NCI-H526 (cell line): ENCODE measurements around the gene PLEKHJ1.

Source experiments
- DNase-seq, 2 experiments: peaks; one replicate each; lab custom pipeline; 2025; lab: John Stamatoyannopoulos, UW

Gene PLEKHJ1

GRCh38 chr19:2249010-2249866 is 13.1 kb upstream of the PLEKHJ1 start, which contains the start of gene AMH:
Gene AMH (plus strand): TSS chr19:2249323. CDS start chr19:2249333, 10 bp downstream.
- no peak for DNase-seq

- no peak for DNase-seq
These were observed 12.2 kb upstream of the PLEKHJ1 start for GRCh38 chr19:2248136-2249009.

GRCh38 chr19:2247433-2248101 is 11.4 kb upstream of the PLEKHJ1 start:
- no peak for DNase-seq

GRCh38 chr19:2246801-2247361 is 10.8 kb upstream of the PLEKHJ1 start:
- DNase-seq = no peak

- DNase-seq = no peak
These were observed 10.0 kb upstream of the PLEKHJ1 start for GRCh38 chr19:2246014-2246620.

GRCh38 chr19:2245273-2245672 is 9.1 kb upstream of the PLEKHJ1 start:
- DNase-seq = no peak

- DNase-seq = no peak
These were observed 8.4 kb upstream of the PLEKHJ1 start for GRCh38 chr19:2244486-2244885.

- no peak for DNase-seq
These were observed 7.9 kb upstream of the PLEKHJ1 start for GRCh38 chr19:2244125-2244411.

GRCh38 chr19:2243274-2244124 is 7.4 kb upstream of the PLEKHJ1 start:
- no peak for DNase-seq

- no peak for DNase-seq
These were observed 6.7 kb upstream of the PLEKHJ1 start for GRCh38 chr19:2242816-2243215.

- no peak for DNase-seq
These were observed 6.0 kb upstream of the PLEKHJ1 start for GRCh38 chr19:2242092-2242537.

GRCh38 chr19:2240881-2241760 is 5.0 kb upstream of the PLEKHJ1 start:
- DNase-seq = no peak

GRCh38 chr19:2239771-2240770 is 3.9 kb upstream of the PLEKHJ1 start:
- peak in 1 of 2 experiments; percentile 40 for DNase-seq

- no peak for DNase-seq
These were observed 3.0 kb upstream of the PLEKHJ1 start for GRCh38 chr19:2239173-2239572.

GRCh38 chr19:2237869-2238153 is 1.7 kb upstream of the PLEKHJ1 start:
- DNase-seq = no peak

GRCh38 chr19:2237051-2237868 is 1.1 kb upstream of the PLEKHJ1 start:
- no peak for DNase-seq

GRCh38 chr19:2236064-2236313 is 140 bp downstream of the PLEKHJ1 start:
- DNase-seq = no peak
